Measurements from ENCODE around the gene TBC1D9.

DNA sequence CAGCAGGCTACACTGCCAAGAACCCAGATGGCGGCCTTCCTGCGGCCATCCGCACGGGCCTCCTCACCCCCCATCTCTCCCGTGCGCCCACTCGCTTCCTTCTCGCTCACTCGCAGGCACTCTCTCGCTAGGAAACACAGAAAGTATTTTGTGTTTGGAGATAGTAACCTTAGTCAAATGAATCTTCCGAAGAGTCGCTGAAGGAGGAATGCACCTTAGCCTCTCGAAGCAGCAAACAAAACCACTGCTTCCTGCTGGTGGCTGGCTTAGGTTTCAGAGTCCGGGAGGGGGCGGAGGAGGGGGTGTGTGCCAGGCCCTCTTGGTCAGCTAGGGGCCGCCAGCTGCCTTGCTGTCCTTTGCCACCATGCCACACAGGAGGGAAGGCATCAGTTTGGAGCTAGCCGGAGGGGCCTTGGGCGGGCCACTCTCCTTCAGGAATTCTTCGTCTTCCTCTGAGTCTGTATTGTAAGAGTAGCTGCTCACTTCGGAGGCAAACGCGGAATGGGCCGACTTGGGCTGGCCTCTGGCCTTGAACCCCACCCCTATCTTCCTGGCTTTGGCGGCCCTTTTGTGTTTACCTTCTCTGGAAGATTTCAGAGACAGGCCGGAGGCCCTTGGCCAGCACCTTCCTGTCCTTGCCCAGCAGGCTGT, 114.3 kb downstream of the TBC1D9 start:
- no peak for TF ChIP-seq POLR2A (IDR thresholded peaks at IDR 0.05)
- TF ChIP-seq POLR2AphosphoS5 (IDR thresholded peaks at IDR 0.05; ENCODE audit: insufficient read depth in 1 of 2, low read depth in 1 of 2), result no peak
- TF ChIP-seq, protein P1, sequence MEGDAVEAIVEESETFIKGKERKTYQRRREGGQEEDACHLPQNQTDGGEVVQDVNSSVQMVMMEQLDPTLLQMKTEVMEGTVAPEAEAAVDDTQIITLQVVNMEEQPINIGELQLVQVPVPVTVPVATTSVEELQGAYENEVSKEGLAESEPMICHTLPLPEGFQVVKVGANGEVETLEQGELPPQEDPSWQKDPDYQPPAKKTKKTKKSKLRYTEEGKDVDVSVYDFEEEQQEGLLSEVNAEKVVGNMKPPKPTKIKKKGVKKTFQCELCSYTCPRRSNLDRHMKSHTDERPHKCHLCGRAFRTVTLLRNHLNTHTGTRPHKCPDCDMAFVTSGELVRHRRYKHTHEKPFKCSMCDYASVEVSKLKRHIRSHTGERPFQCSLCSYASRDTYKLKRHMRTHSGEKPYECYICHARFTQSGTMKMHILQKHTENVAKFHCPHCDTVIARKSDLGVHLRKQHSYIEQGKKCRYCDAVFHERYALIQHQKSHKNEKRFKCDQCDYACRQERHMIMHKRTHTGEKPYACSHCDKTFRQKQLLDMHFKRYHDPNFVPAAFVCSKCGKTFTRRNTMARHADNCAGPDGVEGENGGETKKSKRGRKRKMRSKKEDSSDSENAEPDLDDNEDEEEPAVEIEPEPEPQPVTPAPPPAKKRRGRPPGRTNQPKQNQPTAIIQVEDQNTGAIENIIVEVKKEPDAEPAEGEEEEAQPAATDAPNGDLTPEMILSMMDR (IDR thresholded peaks at IDR 0.05), result no peak
